IMR-90 (cell line): ENCODE measurements around the gene AKAP12. TPM values are rescaled to one million over a fixed set of nuclear protein-coding genes. Genes with fewer than 3 reads are reported as not detected.

Source experiments
- ATAC-seq: fragments of 200-7000 bp; cut with Tn5 transposase; 2 replicates; pipeline ENCODE4 v1.9.1; 2020; ENCODE audit warnings: low read depth, mild to moderate bottlenecking, moderate library complexity
- BruUV-seq: library from RNA; stranded (reverse); fragments of 400-500 nt; replicated peaks from 2 replicates; lab custom pipeline; 2021; lab: Mats Ljungman, UMichigan
- CTCF ChIA-PET: fragments of 300-600 bp; formaldehyde crosslinking; extraction: SDS; loops from one replicate; lab custom pipeline; 2021; ENCODE audit warnings: antibody characterized with exemption; lab: Yijun Ruan, JAX
- POLR2A ChIA-PET: fragments of 300-600 bp; sonication (Branson Sonifier 250); formaldehyde crosslinking; loops from one replicate; lab custom pipeline; 2022; ENCODE audit warnings: antibody characterized with exemption; ENCODE audit not compliant: unreplicated experiment; lab: Charles Lee
- DNase-seq: peaks from one replicate; pipeline ENCODE4 v3.0.0; 2013
- H2AFZ ChIP-seq: replicated peaks from 2 replicates; pipeline ENCODE3; 2013; ENCODE audit warnings: low read length, mild to moderate bottlenecking; ENCODE audit not compliant: poor library complexity
- H2AK5ac ChIP-seq: 2 replicates; pipeline ENCODE4 v1.6.1; 2013; ENCODE audit warnings: low read depth, low read length, inconsistent platforms
- H2AK9ac ChIP-seq: replicated peaks from 2 replicates; pipeline ENCODE3; 2013; ENCODE audit warnings: mild to moderate bottlenecking, low read depth, low read length, moderate library complexity; ENCODE audit not compliant: poor library complexity
- H2BK120ac ChIP-seq: 2 replicates; pipeline ENCODE4 v1.6.1; 2013; ENCODE audit warnings: low read depth, low read length, inconsistent platforms
- H2BK15ac ChIP-seq: 3 replicates; pipeline ENCODE4 v1.6.1; 2013; ENCODE audit warnings: low read depth, low read length, inconsistent platforms
- H2BK20ac ChIP-seq: 2 replicates; pipeline ENCODE4 v1.6.1; 2013; ENCODE audit warnings: low read depth, mild to moderate bottlenecking, inconsistent platforms, low read length, moderate library complexity
- H2BK5ac ChIP-seq: 2 replicates; pipeline ENCODE4 v1.6.1; 2013; ENCODE audit warnings: mild to moderate bottlenecking, low read depth, low read length, inconsistent platforms; ENCODE audit not compliant: poor library complexity, severe bottlenecking
- H3K14ac ChIP-seq: replicated peaks from 2 replicates; pipeline ENCODE4 v1.6.1; 2013; ENCODE audit warnings: low read depth, low read length, inconsistent platforms
- H3K18ac ChIP-seq: 2 replicates; pipeline ENCODE4 v1.6.1; 2013; ENCODE audit warnings: low read depth, low read length, control low read depth
- H3K23ac ChIP-seq: 2 replicates; pipeline ENCODE4 v1.6.1; 2013; ENCODE audit warnings: low read depth, low read length, inconsistent platforms
- H3K27ac ChIP-seq: 2 replicates; pipeline ENCODE4 v1.5.1; 2013; ENCODE audit warnings: mild to moderate bottlenecking, control low read depth, low read length; ENCODE audit not compliant: insufficient read depth
- H3K27me3 ChIP-seq: 2 replicates; pipeline ENCODE4 v1.6.1; 2013; ENCODE audit warnings: low read length; ENCODE audit not compliant: control insufficient read depth, insufficient read depth
- H3K36me3 ChIP-seq: 2 replicates; pipeline ENCODE4 v1.6.1; 2013; ENCODE audit warnings: low read length, mixed read lengths; ENCODE audit not compliant: control insufficient read depth, insufficient read depth
- H3K4ac ChIP-seq: 2 replicates; pipeline ENCODE4 v1.6.1; 2013; ENCODE audit warnings: low read depth, low read length, inconsistent platforms
- H3K4me1 ChIP-seq: 2 replicates; pipeline ENCODE4 v1.6.1; 2013; ENCODE audit warnings: low read length, mixed read lengths; ENCODE audit not compliant: control insufficient read depth, insufficient read depth
- H3K4me2 ChIP-seq: 2 replicates; pipeline ENCODE4 v1.6.1; 2013; ENCODE audit warnings: low read depth, mild to moderate bottlenecking, control low read depth, low read length, moderate library complexity
- H3K4me3 ChIP-seq: 2 replicates; pipeline ENCODE4 v1.5.1; 2013; ENCODE audit warnings: low read depth, mild to moderate bottlenecking, control low read depth, low read length, moderate library complexity; ENCODE audit not compliant: insufficient read depth
- H3K56ac ChIP-seq: 2 replicates; pipeline ENCODE4 v1.6.1; 2013; ENCODE audit warnings: low read length, inconsistent platforms; ENCODE audit not compliant: insufficient read depth; ENCODE audit errors: extremely low read depth
- H3K79me1 ChIP-seq, 2 experiments: 2 replicates each; pipeline ENCODE4 v1.6.1; 2013; ENCODE audit warnings: low read length in 2 of 2, inconsistent platforms in 1 of 2, low read depth in 1 of 2
- H3K9ac ChIP-seq: 2 replicates; pipeline ENCODE4 v1.6.1; 2013; ENCODE audit warnings: low read depth, low read length, control low read depth
- H3K9me1 ChIP-seq: 2 replicates; pipeline ENCODE4 v1.6.1; 2013; ENCODE audit warnings: low read length, inconsistent platforms; ENCODE audit not compliant: insufficient read depth
- H3K9me3 ChIP-seq: 2 replicates; pipeline ENCODE4 v1.6.1; 2013; ENCODE audit warnings: low read length; ENCODE audit not compliant: control insufficient read depth, insufficient read depth
- H4K20me1 ChIP-seq: 2 replicates; pipeline ENCODE4 v1.6.1; 2013; ENCODE audit warnings: low read length, inconsistent platforms; ENCODE audit not compliant: insufficient read depth
- H4K5ac ChIP-seq: 2 replicates; pipeline ENCODE4 v1.6.1; 2013; ENCODE audit warnings: mild to moderate bottlenecking, low read depth, low read length, control low read depth
- H4K8ac ChIP-seq, 2 experiments: 2 replicates each; pipeline ENCODE4 v1.6.1; 2013; ENCODE audit warnings: low read depth in 2 of 2, low read length in 2 of 2, control low read depth in 1 of 2, inconsistent platforms in 1 of 2
- H4K91ac ChIP-seq: 2 replicates; pipeline ENCODE4 v1.6.1; 2013; ENCODE audit warnings: low read depth, low read length, inconsistent platforms; ENCODE audit not compliant: insufficient read depth
- BHLHE40 ChIP-seq: fragments of 150-350 bp; IDR thresholded peaks from 2 replicates; pipeline ENCODE4 v1.6.1; 2016; ENCODE audit warnings: mild to moderate bottlenecking, low read depth, low read length
- CEBPB ChIP-seq: IDR thresholded peaks from 2 replicates; pipeline ENCODE4 v1.6.1; 2012; ENCODE audit warnings: low read depth, low read length, improper control_type of control experiment
- CHD1 ChIP-seq: IDR thresholded peaks from 2 replicates; pipeline ENCODE4 v1.6.1; 2012; ENCODE audit warnings: low read depth, low read length, improper control_type of control experiment
- FOS ChIP-seq: fragments of 150-350 bp; IDR thresholded peaks from 2 replicates; pipeline ENCODE4 v1.6.1; 2016; ENCODE audit warnings: low read depth, low read length
- MAFK ChIP-seq: IDR thresholded peaks from 2 replicates; pipeline ENCODE4 v1.6.1; 2012; ENCODE audit warnings: low read depth, low read length, improper control_type of control experiment
- MAZ ChIP-seq: IDR thresholded peaks from 2 replicates; pipeline ENCODE4 v1.6.1; 2012; ENCODE audit warnings: low read depth, mild to moderate bottlenecking, low read length, improper control_type of control experiment, moderate library complexity, borderline replicate concordance
- MXI1 ChIP-seq: IDR thresholded peaks from 2 replicates; pipeline ENCODE4 v1.6.1; 2012; ENCODE audit warnings: low read depth, mild to moderate bottlenecking, low read length, moderate library complexity, borderline replicate concordance
- NFE2L2 ChIP-seq: fragments of 150-350 bp; IDR thresholded peaks from 2 replicates; pipeline ENCODE4 v1.6.1; 2016; ENCODE audit warnings: low read depth, mild to moderate bottlenecking, low read length
- POLR2A ChIP-seq: IDR thresholded peaks from 2 replicates; pipeline ENCODE4 v1.6.1; 2012; ENCODE audit warnings: mild to moderate bottlenecking, low read depth, low read length
- RAD21 ChIP-seq: IDR thresholded peaks from 2 replicates; pipeline ENCODE4 v1.6.1; 2012; ENCODE audit warnings: low read length, improper control_type of control experiment
- RCOR1 ChIP-seq: IDR thresholded peaks from 2 replicates; pipeline ENCODE4 v1.6.1; 2012; ENCODE audit warnings: mild to moderate bottlenecking, low read length, improper control_type of control experiment; ENCODE audit not compliant: insufficient replicate concordance
- RFX5 ChIP-seq: IDR thresholded peaks from 2 replicates; pipeline ENCODE4 v1.8.0; 2012; ENCODE audit warnings: low read depth, mild to moderate bottlenecking, low read length, moderate library complexity
- SMC3 ChIP-seq: fragments of 150-350 bp; IDR thresholded peaks from 2 replicates; pipeline ENCODE4 v1.6.1; 2016; ENCODE audit warnings: low read depth, mild to moderate bottlenecking, antibody characterized with exemption, low read length, moderate library complexity
- WGBS, 2 experiments: methylation state at CpG; one replicate each; pipeline versions ENCODE4 v1.1.5 to v1.1.7; 2013; ENCODE audit warnings: missing lambda C conversion rate in 2 of 2; ENCODE audit not compliant: insufficient read length in 1 of 2; ENCODE audit errors: extremely low coverage in 2 of 2; 5-methylcytosine and 5-hydroxymethylcytosine counted together
- dilution Hi-C: fragments of 300-500 bp; cut with HindIII; formaldehyde crosslinking; loops from one replicate; pipeline ENCODE4 v1.14.3; 2018; ENCODE audit warnings: low sequenced_read_pairs; ENCODE audit not compliant: unreplicated experiment
- in situ Hi-C: fragments of 300-500 bp; cut with MboI; formaldehyde crosslinking; loops from 3 replicates; pipeline ENCODE4 v1.14.3; 2019; ENCODE audit warnings: low sequenced_read_pairs, inconsistent platforms, mixed read lengths
- intact Hi-C: fragments of 100-400 bp; cut with micrococcal nuclease; formaldehyde crosslinking; loops from 2 replicates; pipeline ENCODE4 v1.10.0; 2022
- polyA plus RNA-seq, 3 experiments: library from polyadenylated mRNA; depleted of rRNA; stranded (reverse); fragments of >200 nt; gene quantifications; 2 replicates each; pipeline ENCODE4 v1.2.3, GENCODE V29; 2012; ENCODE audit warnings: low replicate concordance in 1 of 3
- total RNA-seq: library from RNA; depleted of rRNA; stranded (reverse); fragments of >200 nt; gene quantifications from 2 replicates; pipeline ENCODE4 v1.2.3, GENCODE V29; 2012
- TF ChIP-seq, protein P1 (sequence below): conservative IDR thresholded peaks from 2 replicates; pipeline ENCODE4 v1.5.1; 2012; ENCODE audit warnings: mild to moderate bottlenecking, low read depth, low read length, improper control_type of control experiment
- TF ChIP-seq, protein P2 (sequence below): fragments of 150-350 bp; IDR thresholded peaks from 2 replicates; pipeline ENCODE4 v1.6.1; 2016; ENCODE audit warnings: low read depth, mild to moderate bottlenecking, low read length, moderate library complexity, borderline replicate concordance
- TF ChIP-seq, protein P3 (sequence below): fragments of 150-350 bp; IDR thresholded peaks from 2 replicates; pipeline ENCODE4 v1.6.1; 2017; ENCODE audit warnings: mild to moderate bottlenecking, antibody characterized with exemption, low read length, low read depth

The AKAP12 gene
- total and polyA plus RNA-seq, 2 of the 4 experiments (the other 2 are of a cell fraction) = 56.0 to 118 TPM

DNA sequence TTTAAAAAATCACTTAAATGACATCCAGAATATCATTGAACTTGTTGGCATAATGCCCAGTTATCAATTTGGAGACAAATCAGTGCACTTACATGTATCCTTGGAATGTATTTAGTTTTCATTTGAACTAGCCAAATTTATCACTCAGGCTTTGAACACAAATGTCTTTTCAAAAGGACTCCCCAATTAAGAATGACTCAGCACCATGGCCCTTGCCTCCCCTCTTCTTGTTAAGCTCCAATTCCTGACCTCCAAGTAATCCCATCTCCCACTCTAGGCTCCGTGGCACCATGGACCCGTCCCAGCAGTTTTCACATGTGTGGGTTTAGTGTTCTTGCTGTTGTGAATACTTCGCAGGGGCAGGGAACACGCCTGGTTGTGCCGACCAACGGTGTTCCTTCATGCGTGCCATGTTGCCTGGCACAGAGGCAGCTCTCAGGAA, 2.7 kb downstream of the AKAP12 start:
- dilution Hi-C loops (no loop called here), intact Hi-C loops (loop anchor here (10.0 kb wide), 1 partner anchor 228 kb away; no protein-coding TSS in a partner anchor)

More for the DNA sequence above, 2.7 kb downstream of the AKAP12 start:
- no peak overlapping the region for H2BK120ac ChIP-seq
- H4K91ac ChIP-seq = no peak overlapping the region
- no peak overlapping the region for H2BK20ac ChIP-seq
- POLR2A ChIA-PET = no interaction called here
- no peak overlapping the region for H3K14ac ChIP-seq
- no TSS peak for BruUV-seq
- peak overlapping the region; percentile 51; the same call in 1 of the 2 replicates for H3K4me2 ChIP-seq
- no peak overlapping the region for H2AFZ ChIP-seq
- no peak overlapping the region for H2BK5ac ChIP-seq
- no peak overlapping the region for H3K27ac ChIP-seq
- no peak overlapping the region for H3K4me3 ChIP-seq
- peak overlapping the region; percentile 53; the same call in 1 of the 2 replicates for H2AK5ac ChIP-seq
- H3K23ac ChIP-seq = peak overlapping the region; percentile 71; the same call in 1 of the 2 replicates
- 0 out of 2 replicates have a peak, but pooled peaks cover 4% of the 10 kb centered on the region for H3K36me3 ChIP-seq
- peaks cover 0 to 9% of the 10 kb centered on the region in 2 experiments; a peak in 2 of 4 replicates for H3K79me1 ChIP-seq
- peaks cover 6% of the 10 kb centered on the region; the same call in 1 of the 2 replicates for H3K9me1 ChIP-seq
- CTCF ChIA-PET = no interaction called here
- H3K18ac ChIP-seq = no peak overlapping the region
- H3K4me1 ChIP-seq = no peaks in the 10 kb centered on the region
- no peaks in the 10 kb centered on the region for H3K27me3 ChIP-seq
- no peak overlapping the region for H4K5ac ChIP-seq
- H3K4ac ChIP-seq = no peak overlapping the region
- TF ChIP-seq RCOR1 = no peak
- no peak for TF ChIP-seq BHLHE40
- TF ChIP-seq, protein P1, sequence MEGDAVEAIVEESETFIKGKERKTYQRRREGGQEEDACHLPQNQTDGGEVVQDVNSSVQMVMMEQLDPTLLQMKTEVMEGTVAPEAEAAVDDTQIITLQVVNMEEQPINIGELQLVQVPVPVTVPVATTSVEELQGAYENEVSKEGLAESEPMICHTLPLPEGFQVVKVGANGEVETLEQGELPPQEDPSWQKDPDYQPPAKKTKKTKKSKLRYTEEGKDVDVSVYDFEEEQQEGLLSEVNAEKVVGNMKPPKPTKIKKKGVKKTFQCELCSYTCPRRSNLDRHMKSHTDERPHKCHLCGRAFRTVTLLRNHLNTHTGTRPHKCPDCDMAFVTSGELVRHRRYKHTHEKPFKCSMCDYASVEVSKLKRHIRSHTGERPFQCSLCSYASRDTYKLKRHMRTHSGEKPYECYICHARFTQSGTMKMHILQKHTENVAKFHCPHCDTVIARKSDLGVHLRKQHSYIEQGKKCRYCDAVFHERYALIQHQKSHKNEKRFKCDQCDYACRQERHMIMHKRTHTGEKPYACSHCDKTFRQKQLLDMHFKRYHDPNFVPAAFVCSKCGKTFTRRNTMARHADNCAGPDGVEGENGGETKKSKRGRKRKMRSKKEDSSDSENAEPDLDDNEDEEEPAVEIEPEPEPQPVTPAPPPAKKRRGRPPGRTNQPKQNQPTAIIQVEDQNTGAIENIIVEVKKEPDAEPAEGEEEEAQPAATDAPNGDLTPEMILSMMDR = no peak
- no peak for TF ChIP-seq MXI1
- TF ChIP-seq POLR2A = no peak
- no peak for TF ChIP-seq NFE2L2
- TF ChIP-seq CHD1 = no peak
- TF ChIP-seq SMC3 = no peak
- TF ChIP-seq, protein P2, sequence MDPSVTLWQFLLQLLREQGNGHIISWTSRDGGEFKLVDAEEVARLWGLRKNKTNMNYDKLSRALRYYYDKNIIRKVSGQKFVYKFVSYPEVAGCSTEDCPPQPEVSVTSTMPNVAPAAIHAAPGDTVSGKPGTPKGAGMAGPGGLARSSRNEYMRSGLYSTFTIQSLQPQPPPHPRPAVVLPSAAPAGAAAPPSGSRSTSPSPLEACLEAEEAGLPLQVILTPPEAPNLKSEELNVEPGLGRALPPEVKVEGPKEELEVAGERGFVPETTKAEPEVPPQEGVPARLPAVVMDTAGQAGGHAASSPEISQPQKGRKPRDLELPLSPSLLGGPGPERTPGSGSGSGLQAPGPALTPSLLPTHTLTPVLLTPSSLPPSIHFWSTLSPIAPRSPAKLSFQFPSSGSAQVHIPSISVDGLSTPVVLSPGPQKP = no peak
- no peak for TF ChIP-seq RAD21
- TF ChIP-seq CEBPB = no peak
- no peak for TF ChIP-seq FOS
- no peak for TF ChIP-seq MAZ
- TF ChIP-seq, protein P3, sequence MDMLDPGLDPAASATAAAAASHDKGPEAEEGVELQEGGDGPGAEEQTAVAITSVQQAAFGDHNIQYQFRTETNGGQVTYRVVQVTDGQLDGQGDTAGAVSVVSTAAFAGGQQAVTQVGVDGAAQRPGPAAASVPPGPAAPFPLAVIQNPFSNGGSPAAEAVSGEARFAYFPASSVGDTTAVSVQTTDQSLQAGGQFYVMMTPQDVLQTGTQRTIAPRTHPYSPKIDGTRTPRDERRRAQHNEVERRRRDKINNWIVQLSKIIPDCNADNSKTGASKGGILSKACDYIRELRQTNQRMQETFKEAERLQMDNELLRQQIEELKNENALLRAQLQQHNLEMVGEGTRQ = no peak
- no peak for TF ChIP-seq MAFK
- TF ChIP-seq RFX5 = no peak
- H3K9me3 ChIP-seq = no peaks in the 10 kb centered on the region
- H4K20me1 ChIP-seq = peaks cover 6% of the 10 kb centered on the region; the same call in 1 of the 2 replicates
- no peak for DNase-seq
- H4K8ac ChIP-seq = no peak overlapping the region
- no peak overlapping the region for H3K56ac ChIP-seq
- no peak for ATAC-seq
- in situ Hi-C loops = no loop called here
- WGBS, 2 experiments = no CpG with 5 or more reads among the region's 7 CpGs
- H2BK15ac ChIP-seq = no peak overlapping the region
- no peak overlapping the region for H3K9ac ChIP-seq
- no peak overlapping the region for H2AK9ac ChIP-seq
